H9 (cell line): ENCODE data around the gene MSS51. TPM values are rescaled to one million over a fixed set of nuclear protein-coding genes. Genes with fewer than 3 reads are reported as not detected.

Source experiments
- DNase-seq: peaks from one replicate; pipeline ENCODE4 v3.0.0-alpha.2; 2017
- H2AFZ ChIP-seq: one replicate; pipeline ENCODE4 v1.6.1; 2013; ENCODE audit warnings: mild to moderate bottlenecking, low read length, control low read depth, moderate library complexity
- H2AK5ac ChIP-seq: 2 replicates; pipeline ENCODE4 v1.6.1; 2013; ENCODE audit warnings: low read length, control low read depth, mixed read lengths; ENCODE audit not compliant: insufficient read length
- H2BK120ac ChIP-seq: one replicate; pipeline ENCODE4 v1.6.1; 2013; ENCODE audit warnings: low read depth, mild to moderate bottlenecking, low read length, control low read depth, inconsistent platforms; ENCODE audit not compliant: poor library complexity, severe bottlenecking
- H2BK12ac ChIP-seq: 2 replicates; pipeline ENCODE4 v1.6.1; 2013; ENCODE audit warnings: low read length, control low read depth, mixed read lengths, low read depth; ENCODE audit not compliant: insufficient read length
- H2BK15ac ChIP-seq: 2 replicates; pipeline ENCODE4 v1.6.1; 2013; ENCODE audit warnings: low read depth, low read length, control low read depth
- H2BK20ac ChIP-seq: one replicate; pipeline ENCODE4 v1.6.1; 2013; ENCODE audit warnings: low read depth, mild to moderate bottlenecking, low read length, control low read depth, inconsistent platforms; ENCODE audit not compliant: poor library complexity, severe bottlenecking
- H2BK5ac ChIP-seq: 2 replicates; pipeline ENCODE4 v1.6.1; 2013; ENCODE audit warnings: low read length, control low read depth, mixed read lengths; ENCODE audit not compliant: insufficient read length
- H3K14ac ChIP-seq: 2 replicates; pipeline ENCODE4 v1.6.1; 2013; ENCODE audit warnings: low read length, control low read depth; ENCODE audit not compliant: insufficient read depth
- H3K18ac ChIP-seq: 2 replicates; pipeline ENCODE4 v1.6.1; 2013; ENCODE audit warnings: low read depth, mild to moderate bottlenecking, mixed read lengths, low read length, control low read depth; ENCODE audit not compliant: insufficient read length
- H3K23ac ChIP-seq: 2 replicates; pipeline ENCODE4 v1.6.1; 2013; ENCODE audit warnings: low read length, control low read depth, mixed read lengths, low read depth; ENCODE audit not compliant: insufficient read length
- H3K23me2 ChIP-seq: 2 replicates; pipeline ENCODE4 v1.6.1; 2013; ENCODE audit warnings: low read depth, mild to moderate bottlenecking, mixed read lengths, low read length, control low read depth; ENCODE audit not compliant: insufficient read length, poor library complexity, severe bottlenecking
- H3K27ac ChIP-seq: 2 replicates; pipeline ENCODE4 v1.5.1; 2013; ENCODE audit warnings: low read length, control low read depth, mixed read lengths, low read depth; ENCODE audit not compliant: insufficient read length
- H3K27me3 ChIP-seq: 2 replicates; pipeline ENCODE4 v1.6.1; 2013; ENCODE audit warnings: low read length, control low read depth, inconsistent platforms; ENCODE audit not compliant: insufficient read depth
- H3K4ac ChIP-seq: 2 replicates; pipeline ENCODE4 v1.6.1; 2013; ENCODE audit warnings: low read depth, mild to moderate bottlenecking, control low read depth, inconsistent platforms, low read length, moderate library complexity
- H3K4me1 ChIP-seq: 2 replicates; pipeline ENCODE4 v1.6.1; 2013; ENCODE audit warnings: low read length, control low read depth, inconsistent platforms; ENCODE audit not compliant: insufficient read depth
- H3K4me2 ChIP-seq: 2 replicates; pipeline ENCODE4 v1.6.1; 2013; ENCODE audit warnings: low read length, control low read depth, mixed read lengths; ENCODE audit not compliant: insufficient read length, insufficient read depth
- H3K56ac ChIP-seq: 2 replicates; pipeline ENCODE4 v1.6.1; 2013; ENCODE audit warnings: low read depth, mild to moderate bottlenecking, mixed read lengths, low read length, control low read depth; ENCODE audit not compliant: insufficient read length
- H3K79me1 ChIP-seq: 2 replicates; pipeline ENCODE4 v1.6.1; 2013; ENCODE audit warnings: low read depth, mild to moderate bottlenecking, moderate library complexity, low read length, control low read depth, inconsistent platforms; ENCODE audit not compliant: insufficient read depth, poor library complexity, severe bottlenecking
- H3K79me2 ChIP-seq: 2 replicates; pipeline ENCODE4 v1.6.1; 2013; ENCODE audit warnings: low read length, control low read depth, inconsistent platforms; ENCODE audit not compliant: insufficient read depth
- H3K9ac ChIP-seq: 2 replicates; pipeline ENCODE4 v1.6.1; 2013; ENCODE audit warnings: low read length, control low read depth, mixed read lengths; ENCODE audit not compliant: insufficient read length; ENCODE audit errors: extremely low read depth
- H3K9me3 ChIP-seq: one replicate; pipeline ENCODE4 v1.6.1; 2013; ENCODE audit warnings: low read depth, low read length, inconsistent platforms; ENCODE audit not compliant: control insufficient read depth
- H3T11ph ChIP-seq: one replicate; pipeline ENCODE4 v1.6.1; 2013; ENCODE audit warnings: mild to moderate bottlenecking, low read length, control low read depth, inconsistent platforms
- H4K20me1 ChIP-seq: one replicate; pipeline ENCODE4 v1.6.1; 2013; ENCODE audit not compliant: control insufficient read depth, insufficient read length, insufficient read depth
- H4K5ac ChIP-seq: 2 replicates; pipeline ENCODE4 v1.6.1; 2013; ENCODE audit warnings: low read depth, mild to moderate bottlenecking, mixed read lengths, low read length, control low read depth; ENCODE audit not compliant: insufficient read length
- H4K8ac ChIP-seq: replicated peaks from 2 replicates; pipeline ENCODE4 v1.6.1; 2013; ENCODE audit warnings: low read length, control low read depth, mixed read lengths, low read depth; ENCODE audit not compliant: insufficient read length
- H4K91ac ChIP-seq: 2 replicates; pipeline ENCODE4 v1.6.1; 2013; ENCODE audit warnings: low read depth, mild to moderate bottlenecking, moderate library complexity, mixed read lengths, low read length, control low read depth; ENCODE audit not compliant: insufficient read length
- H3K27ac Mint-ChIP-seq, 3 experiments: 2 replicates in 2 of 3; 3 replicates in 1 of 3; pipeline ENCODE4 v1.8.0; 2020 to 2021; ENCODE audit warnings: mixed read lengths in 3 of 3, mild to moderate bottlenecking in 1 of 3, moderate library complexity in 1 of 3
- H3K27me3 Mint-ChIP-seq: 2 replicates; pipeline ENCODE4 v1.8.0; 2021; ENCODE audit warnings: low read depth, mild to moderate bottlenecking, moderate library complexity, mixed read lengths
- H3K36me3 Mint-ChIP-seq, 3 experiments: 2 replicates in 2 of 3; 3 replicates in 1 of 3; pipeline ENCODE4 v1.8.0; 2020 to 2021; ENCODE audit warnings: low read depth in 3 of 3, mixed read lengths in 3 of 3; ENCODE audit not compliant: insufficient read depth in 1 of 3
- H3K4me1 Mint-ChIP-seq, 2 experiments: 2 replicates each; pipeline ENCODE4 v1.8.0; 2020; ENCODE audit warnings: mixed read lengths in 2 of 2
- H3K4me3 Mint-ChIP-seq, 2 experiments: 2 replicates in 1 of 2; 3 replicates in 1 of 2; pipeline ENCODE4 v1.8.0; 2020 to 2021; ENCODE audit warnings: mild to moderate bottlenecking in 2 of 2, mixed read lengths in 2 of 2, moderate library complexity in 1 of 2
- H3K9me3 Mint-ChIP-seq, 2 experiments: 2 replicates in 1 of 2; 3 replicates in 1 of 2; pipeline ENCODE4 v1.8.0; 2020; ENCODE audit warnings: mild to moderate bottlenecking in 2 of 2, mixed read lengths in 2 of 2, moderate library complexity in 1 of 2
- CTCF ChIP-seq: fragments of 200-600 bp; sonication (generic); conservative IDR thresholded peaks from 3 replicates; pipeline ENCODE4 v1.8.0; 2021; ENCODE audit warnings: antibody characterized with exemption, mild to moderate bottlenecking
- WGBS: extraction: QIAGEN DNeasy Blood & Tissue Kit; methylation state at CpG from one replicate; pipeline ENCODE4 v1.1.7; 2013; ENCODE audit warnings: missing lambda C conversion rate, low lambda C conversion rate, mixed read lengths; ENCODE audit not compliant: insufficient read length; ENCODE audit errors: extremely low coverage; 5-methylcytosine and 5-hydroxymethylcytosine counted together
- total RNA-seq: library from RNA; stranded (reverse); gene quantifications from 2 replicates; pipeline ENCODE4 v1.2.1, GENCODE V29; 2021

MSS51 gene
- total RNA-seq, 1 experiment from 2014 or later, result 1.9 TPM

DNA sequence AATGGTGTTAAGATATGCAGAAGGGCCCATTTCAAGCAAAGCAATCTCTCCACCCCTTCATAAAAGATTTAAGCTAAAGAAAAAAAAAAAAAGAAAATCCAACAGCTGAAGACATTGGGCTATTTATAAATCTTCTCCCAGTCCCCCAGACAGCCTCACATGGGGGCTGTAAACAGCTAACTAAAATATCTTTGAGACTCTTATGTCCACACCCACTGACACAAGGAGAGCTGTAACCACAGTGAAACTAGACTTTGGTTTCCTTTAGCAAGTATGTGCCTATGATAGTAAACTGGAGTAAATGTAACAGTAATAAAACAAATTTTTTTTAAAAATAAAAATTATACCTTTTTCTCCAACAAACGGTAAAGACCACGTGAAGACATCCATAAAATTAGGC, 33.8 kb upstream of the MSS51 start:
- H3K27ac Mint-ChIP-seq, result no peak overlapping the region
- no peak overlapping the region for H3K4me3 Mint-ChIP-seq
- H4K20me1 ChIP-seq, result no peaks in the 10 kb centered on the region
- H2BK20ac ChIP-seq, result no peak overlapping the region
- H3K4me1 Mint-ChIP-seq, result no peaks in the 10 kb centered on the region
- no peak overlapping the region for H2BK12ac ChIP-seq
- H3T11ph ChIP-seq, result no peak overlapping the region
- no CpG with 5 or more reads among the region's 2 CpGs for WGBS
- no peak overlapping the region for H3K56ac ChIP-seq
- no peak overlapping the region for H4K5ac ChIP-seq
- H4K8ac ChIP-seq, result no peak overlapping the region
- H3K27me3 ChIP-seq, result no peaks in the 10 kb centered on the region
- H3K18ac ChIP-seq, result no peak overlapping the region
- no peak overlapping the region for H2BK15ac ChIP-seq
- H3K4me2 ChIP-seq, result no peak overlapping the region
- no peak overlapping the region for H2BK5ac ChIP-seq
- H3K14ac ChIP-seq, result no peak overlapping the region
- H3K4ac ChIP-seq, result no peak overlapping the region
- H3K36me3 Mint-ChIP-seq, result peaks cover 2 to 56% (median 34%) of the 10 kb centered on the region in 3 experiments; a peak in 6 of 7 replicates
- no peaks in the 10 kb centered on the region for H3K27me3 Mint-ChIP-seq
- no peak overlapping the region for H2AFZ ChIP-seq
- H3K27ac ChIP-seq, result no peak overlapping the region
- no peaks in the 10 kb centered on the region for H3K4me1 ChIP-seq
- no peaks in the 10 kb centered on the region for H3K79me2 ChIP-seq
- H3K23ac ChIP-seq, result no peak overlapping the region
- DNase-seq, result no peak
- H3K9me3 ChIP-seq, result no peaks in the 10 kb centered on the region
- no peak overlapping the region for H2BK120ac ChIP-seq
- no peak for TF ChIP-seq CTCF
- H4K91ac ChIP-seq, result no peak overlapping the region
- no peaks in the 10 kb centered on the region for H3K23me2 ChIP-seq
- H3K9ac ChIP-seq, result no peak overlapping the region
- no peaks in the 10 kb centered on the region for H3K9me3 Mint-ChIP-seq
- no peak overlapping the region for H2AK5ac ChIP-seq
- no peaks in the 10 kb centered on the region for H3K79me1 ChIP-seq
